D721Med (cell line): ENCODE data around the gene TCP11L2.
A peak's percentile ranks its signal among the peaks of the same experiment; 100 is the strongest.

Experiments used
- DNase-seq: peaks from one replicate; pipeline ENCODE4 v3.0.0; 2011; ENCODE audit warnings: low spot score; ENCODE audit not compliant: insufficient read length
- FAIRE-seq: peaks from 2 replicates; lab custom pipeline; 2011; peaks lifted over from hg19 to GRCh38; lab: Jason Lieb, UNC
- CTCF ChIP-seq: IDR thresholded peaks from 2 replicates; pipeline ENCODE4 v1.5.1; 2012; ENCODE audit warnings: mild to moderate bottlenecking, control low read depth; ENCODE audit not compliant: insufficient read depth; ENCODE audit errors: missing control alignments

TCP11L2 gene

DNA sequence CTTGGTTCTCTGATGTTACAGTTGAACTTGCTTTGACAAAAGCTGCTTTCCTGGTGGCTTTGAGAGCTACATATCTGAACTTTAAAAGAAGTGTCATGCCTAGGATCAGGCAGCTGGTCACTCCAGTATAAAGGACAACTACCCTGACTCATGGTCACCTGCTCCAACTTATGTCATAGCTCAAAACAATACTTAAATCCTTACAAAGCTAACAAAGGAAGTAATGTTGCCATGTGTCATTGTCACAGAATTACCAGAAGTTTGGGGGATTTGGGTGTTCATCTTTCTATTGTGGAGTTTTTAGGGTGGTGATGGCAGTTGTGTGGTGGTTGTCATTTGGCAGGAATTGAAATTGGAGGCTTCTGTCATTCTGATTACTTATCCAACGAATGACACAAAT is 1.8 kb upstream of the TCP11L2 start:
- FAIRE-seq (no peak), DNase-seq (no peak)
- TF ChIP-seq CTCF: no peak

DNA sequence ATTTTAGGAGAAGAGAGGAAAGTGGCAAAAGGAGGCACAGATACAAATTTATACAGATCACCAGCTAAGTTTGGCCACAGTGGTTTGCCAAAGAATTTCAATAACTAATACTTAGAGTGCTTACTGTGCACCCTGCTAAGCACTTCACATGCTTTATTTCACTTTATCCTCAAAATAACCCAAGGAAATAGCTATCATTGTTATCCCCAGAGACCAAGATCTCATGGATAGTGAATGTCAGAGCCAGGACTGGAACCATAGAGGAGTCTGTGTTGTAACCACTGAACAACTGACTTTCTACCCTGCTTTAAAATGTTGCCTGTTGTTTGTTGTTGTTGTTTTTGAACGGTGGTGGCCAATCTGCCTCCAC is 1.3 kb upstream of the TCP11L2 start:
- no peak for FAIRE-seq

GRCh38 chr12:106301611-106302321 is 767 bp upstream of the TCP11L2 start:
- no peak for TF ChIP-seq CTCF
- DNase-seq (no peak), FAIRE-seq (no peak)

More for the DNA sequence above, 1.3 kb upstream of the TCP11L2 start:
- no peak for DNase-seq
- no peak for TF ChIP-seq CTCF

GRCh38 chr12:106303202-106303820 is 778 bp downstream of the TCP11L2 start:
- TF ChIP-seq CTCF: peak; percentile 1
- DNase-seq (peak; percentile 26), FAIRE-seq (no peak)

DNA sequence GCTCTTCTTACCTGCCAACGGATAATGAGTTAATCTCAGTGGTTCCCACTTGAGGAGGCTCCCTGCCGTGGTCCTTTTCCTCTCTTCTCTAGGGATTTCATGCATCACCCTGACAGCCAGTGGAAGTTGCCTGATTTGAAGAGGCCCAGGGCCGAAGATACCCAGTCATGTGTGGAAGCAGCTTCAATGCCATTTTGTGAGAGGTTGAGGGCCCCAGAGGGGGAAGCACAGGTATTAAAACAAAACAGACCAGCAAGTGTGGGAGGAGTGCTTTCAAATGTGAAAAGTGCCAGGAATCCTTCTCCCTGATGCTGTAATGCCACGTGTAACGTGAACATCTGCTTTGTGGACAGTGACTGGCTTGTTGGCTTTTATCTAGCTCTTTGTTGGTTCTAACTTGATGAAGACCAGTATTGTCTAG is 1.5 kb downstream of the TCP11L2 start:
- DNase-seq (no peak), FAIRE-seq (no peak)
- TF ChIP-seq CTCF: no peak

DNA sequence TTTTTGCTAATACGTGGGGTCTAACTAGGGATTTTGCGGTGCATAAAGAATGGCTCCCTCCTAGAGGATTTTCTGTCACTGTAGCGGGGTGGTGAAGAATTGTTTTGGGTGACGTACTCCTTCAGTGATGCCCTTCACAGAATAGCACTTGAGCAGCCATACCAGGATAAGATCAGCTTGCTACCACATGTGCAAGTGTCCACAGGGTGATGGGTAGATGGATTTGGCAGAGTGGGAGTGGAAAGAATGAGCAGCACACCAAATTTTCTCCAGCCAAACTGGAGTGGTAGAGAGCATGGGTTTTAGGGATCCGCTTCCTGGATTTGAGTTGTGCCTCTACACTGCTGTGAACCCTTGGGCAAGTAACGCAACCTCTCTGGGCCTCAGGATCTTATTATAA is 2.3 kb downstream of the TCP11L2 start:
- no peak for DNase-seq
- no peak for TF ChIP-seq CTCF
- no peak for FAIRE-seq

GRCh38 chr12:106305376-106305775 is 2.8 kb downstream of the TCP11L2 start:
- no peak for TF ChIP-seq CTCF
- DNase-seq (no peak), FAIRE-seq (no peak)
